Measurements from ENCODE around the gene CD109.

GRCh38 chr6:73691512-73691911 lies 4.5 kb upstream of the CD109 start:
- no peak for TF ChIP-seq EZH2 (IDR thresholded peaks at IDR 0.05)
- TF ChIP-seq POLR2AphosphoS5 (IDR thresholded peaks at IDR 0.05; ENCODE audit: borderline replicate concordance, low read depth, low read length), result no peak

Measured in SK-N-MC (cell line).